Fibroblast of skin of back (primary cell): Measurements from ENCODE around the gene GALNT18.

Experiments used
- DNase-seq: peaks from one replicate; pipeline ENCODE4 v3.0.0-alpha.2; 2013

The GALNT18 gene

DNA sequence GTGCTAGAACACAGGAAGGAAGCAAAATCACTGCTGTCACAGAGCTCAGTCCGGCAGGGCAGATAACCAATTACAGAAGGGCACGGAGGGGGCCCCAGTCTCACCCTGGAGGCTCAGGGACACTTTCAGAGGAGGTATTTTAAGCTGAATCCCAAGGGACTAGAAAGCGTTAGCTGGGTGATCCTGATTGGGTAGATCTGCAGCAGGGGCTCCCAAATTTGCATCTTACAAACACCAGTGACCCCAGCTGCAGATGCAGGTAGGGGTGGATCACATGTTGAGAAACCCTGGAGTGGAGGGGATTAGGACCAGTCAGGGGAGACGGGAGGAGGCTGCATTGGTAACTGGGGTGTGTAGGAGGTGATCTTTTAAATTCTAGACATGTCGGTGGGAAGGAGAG, 360.2 kb downstream of the GALNT18 start:
- no peak for DNase-seq

DNA sequence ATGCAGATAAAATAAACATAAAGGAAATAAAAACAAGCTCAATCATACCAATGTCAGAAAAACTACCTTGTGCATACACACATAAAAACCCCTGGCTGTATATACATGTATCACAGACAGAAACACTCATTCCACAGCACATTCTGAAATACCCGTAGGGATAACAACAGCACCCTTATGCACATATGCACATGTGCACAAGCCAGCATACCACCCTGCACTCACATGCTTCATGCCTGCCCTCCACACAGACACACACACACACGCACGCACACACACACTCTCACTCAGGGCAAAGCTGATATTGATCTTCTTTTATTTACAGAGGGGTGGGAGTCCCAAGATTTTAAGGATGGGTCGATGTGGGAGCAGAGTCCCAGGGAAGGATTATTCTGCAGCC, 360.9 kb downstream of the GALNT18 start:
- DNase-seq: no peak

GRCh38 chr11:11253995-11254394, 367.8 kb downstream of the GALNT18 start:
- DNase-seq: no peak

DNA sequence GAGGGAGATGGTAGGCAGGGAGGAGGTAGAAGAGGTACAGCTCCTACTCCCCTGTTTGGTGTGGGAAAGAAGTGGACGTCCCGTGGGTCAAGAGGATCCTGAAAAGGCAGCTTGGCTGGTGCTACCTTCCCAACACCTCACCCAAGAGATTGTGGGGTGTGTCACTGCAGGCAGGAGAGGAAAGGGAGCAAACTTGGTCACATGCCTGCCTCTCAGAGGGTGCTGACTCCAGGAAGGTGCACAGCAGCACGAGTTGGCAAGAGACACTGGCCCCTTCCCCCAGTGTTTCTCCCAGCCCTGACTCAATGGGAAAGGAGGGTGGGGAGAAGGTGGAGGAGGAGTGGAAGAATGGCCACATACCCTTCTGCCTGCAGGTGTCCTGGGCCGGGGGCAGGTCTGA, 368.3 kb downstream of the GALNT18 start:
- no peak for DNase-seq

GRCh38 chr11:11252403-11252802, 369.4 kb downstream of the GALNT18 start:
- DNase-seq: no peak

DNA sequence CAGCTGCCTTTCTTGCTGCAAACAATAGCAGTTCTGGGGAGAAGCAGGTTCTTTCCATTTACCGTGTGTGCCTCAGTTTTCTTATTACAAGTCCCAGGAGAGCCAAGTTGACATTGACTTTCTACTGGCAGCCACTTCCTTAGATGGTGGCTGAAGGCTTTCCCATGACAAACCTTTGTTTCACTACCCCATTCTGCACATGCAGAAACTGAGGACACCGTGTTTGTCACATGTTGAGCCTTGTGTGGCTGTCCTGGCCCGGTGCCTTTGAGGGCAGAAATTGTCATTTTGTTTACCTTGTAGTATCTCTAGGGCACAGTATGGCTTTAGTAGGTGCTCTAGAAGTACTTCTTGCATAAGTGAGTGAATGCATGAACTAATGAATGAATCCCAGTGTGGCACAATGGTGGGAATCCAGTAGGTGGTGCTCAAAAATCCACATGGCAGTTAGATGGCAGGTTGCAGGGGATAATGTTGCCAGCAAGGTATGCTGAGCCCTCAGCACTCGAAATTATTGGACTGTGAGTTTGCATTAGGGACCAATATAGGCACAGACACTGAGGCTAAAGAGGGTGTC, 370.3 kb downstream of the GALNT18 start:
- DNase-seq: no peak

DNA sequence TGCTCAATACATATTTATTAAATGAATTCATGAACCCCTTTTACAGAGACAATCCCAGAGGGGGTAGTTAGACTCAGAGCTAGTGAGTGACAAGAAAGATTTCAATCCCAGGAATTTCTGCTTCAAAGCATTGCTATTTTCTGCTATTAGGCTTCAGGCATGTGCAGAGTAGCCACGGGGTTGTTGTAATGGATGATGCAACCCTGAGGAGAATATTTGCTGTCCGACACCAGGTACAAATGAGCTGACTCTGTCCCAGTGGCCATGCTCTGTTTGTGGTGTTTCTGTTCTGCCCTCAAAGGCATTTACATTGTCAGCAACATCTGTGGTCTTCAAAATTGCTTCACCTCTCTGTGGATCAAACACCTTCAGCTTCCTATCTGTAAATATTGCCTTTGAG, 371.3 kb downstream of the GALNT18 start:
- DNase-seq: peak; percentile 70

DNA sequence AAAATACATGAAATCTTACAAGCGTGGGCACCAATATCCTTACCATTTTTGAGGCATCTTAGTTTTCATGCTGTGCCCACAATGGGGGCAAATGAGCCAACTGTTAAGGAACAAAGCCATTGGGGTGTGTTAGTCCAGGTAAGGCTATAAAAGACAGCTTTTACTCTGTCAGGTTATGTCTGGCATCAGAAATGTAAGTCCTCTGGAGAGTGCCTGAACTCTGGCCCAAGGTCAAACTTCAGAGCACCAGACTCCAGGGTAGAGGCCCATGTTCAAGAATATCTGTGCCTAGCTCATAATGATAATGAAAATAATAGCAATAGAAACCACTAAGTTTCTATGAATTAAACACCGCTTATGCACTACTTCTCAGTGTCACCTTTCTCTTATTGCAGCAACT, 374.2 kb downstream of the GALNT18 start:
- no peak for DNase-seq

- no peak for DNase-seq
Measured at GRCh38 chr11:11247086-11247485, 374.7 kb downstream of the GALNT18 start.

DNA sequence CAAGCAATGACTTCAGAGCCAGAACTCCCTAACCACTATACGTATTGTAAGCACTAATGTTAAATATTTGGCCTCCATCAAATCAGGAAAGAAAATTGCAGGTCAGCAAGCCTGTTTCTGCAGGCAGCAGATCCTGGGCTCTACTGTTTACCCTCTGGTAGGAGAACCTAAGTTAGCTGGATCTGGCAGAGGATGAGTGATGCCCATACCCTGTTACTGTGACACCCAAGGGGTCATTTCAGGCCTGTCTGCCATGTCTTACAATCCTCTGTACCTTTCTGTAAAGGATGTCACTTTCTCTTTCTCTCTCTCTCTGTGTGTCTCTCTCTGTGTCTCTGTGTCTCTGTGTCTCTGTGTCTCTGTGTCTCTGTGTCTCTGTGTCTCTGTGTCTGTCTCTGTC, 375.6 kb downstream of the GALNT18 start:
- DNase-seq: no peak

GRCh38 chr11:11245453-11245852, 376.4 kb downstream of the GALNT18 start:
- no peak for DNase-seq

- DNase-seq: no peak
Measured at GRCh38 chr11:11244470-11245080, 377.2 kb downstream of the GALNT18 start.

GRCh38 chr11:11243590-11244469, 378.0 kb downstream of the GALNT18 start:
- DNase-seq: peak; percentile 18

DNA sequence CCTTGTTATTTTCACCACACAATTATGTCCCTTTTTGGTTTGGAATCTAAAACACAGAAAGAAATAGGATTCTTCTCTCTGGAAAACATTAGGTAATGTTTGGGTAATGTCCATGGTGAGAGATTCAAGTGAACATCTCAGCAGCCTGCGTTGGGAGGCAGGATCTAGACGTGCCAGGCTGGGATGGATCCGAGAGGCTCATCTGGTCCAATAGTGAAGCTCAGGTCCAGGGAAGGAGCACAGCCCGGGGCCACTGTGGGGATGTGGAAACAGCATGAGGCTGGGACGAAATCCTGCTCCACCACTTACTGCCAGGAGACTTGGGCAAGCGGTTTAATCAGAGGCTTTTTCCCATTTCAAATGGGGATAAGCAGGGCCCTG, 378.6 kb downstream of the GALNT18 start:
- no peak for DNase-seq

GRCh38 chr11:11241284-11241683, 380.5 kb downstream of the GALNT18 start:
- no peak for DNase-seq

- DNase-seq: no peak
Measured at GRCh38 chr11:11239959-11240358, 381.8 kb downstream of the GALNT18 start.

DNA sequence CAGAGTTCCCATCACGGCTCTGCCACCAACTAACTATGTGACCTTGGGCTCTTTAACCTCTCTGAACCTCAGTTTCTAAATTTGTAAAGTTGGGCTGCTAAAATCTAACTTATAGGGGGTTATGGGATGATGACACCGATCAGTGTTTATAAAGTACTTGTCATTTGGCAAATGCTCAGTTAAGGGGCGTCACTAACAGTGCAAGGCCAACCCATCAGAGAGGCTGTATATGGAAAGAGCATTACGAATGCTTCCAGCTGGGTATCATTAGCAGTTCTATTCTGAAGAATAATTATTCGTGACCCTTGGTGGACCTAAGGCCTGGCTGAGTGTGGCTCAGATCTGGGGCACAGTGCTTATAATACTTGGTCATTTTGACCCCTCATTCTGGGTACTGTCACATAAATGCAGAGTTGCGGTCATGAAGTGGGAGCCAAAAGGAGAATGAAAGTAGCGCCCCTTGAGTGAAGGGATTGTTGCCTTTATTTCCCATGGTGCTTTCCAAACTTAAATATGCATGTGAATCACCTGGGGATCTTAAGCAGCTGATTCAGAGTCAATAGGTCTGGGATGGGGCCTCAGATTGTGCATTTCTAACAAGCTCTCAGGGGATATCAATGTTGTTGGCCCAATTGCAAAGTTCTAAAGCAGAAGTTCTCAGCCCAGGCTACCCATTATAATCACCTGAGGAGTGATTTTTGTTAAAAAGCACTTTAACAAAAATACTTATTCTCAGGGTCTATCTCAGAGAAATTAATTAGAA, 384.6 kb downstream of the GALNT18 start:
- DNase-seq: no peak

GRCh38 chr11:11236498-11237059, 385.2 kb downstream of the GALNT18 start:
- no peak for DNase-seq

GRCh38 chr11:11231763-11232162, 390.0 kb downstream of the GALNT18 start:
- no peak for DNase-seq

- DNase-seq: no peak
Measured at GRCh38 chr11:11230802-11231562, 390.8 kb downstream of the GALNT18 start.

DNA sequence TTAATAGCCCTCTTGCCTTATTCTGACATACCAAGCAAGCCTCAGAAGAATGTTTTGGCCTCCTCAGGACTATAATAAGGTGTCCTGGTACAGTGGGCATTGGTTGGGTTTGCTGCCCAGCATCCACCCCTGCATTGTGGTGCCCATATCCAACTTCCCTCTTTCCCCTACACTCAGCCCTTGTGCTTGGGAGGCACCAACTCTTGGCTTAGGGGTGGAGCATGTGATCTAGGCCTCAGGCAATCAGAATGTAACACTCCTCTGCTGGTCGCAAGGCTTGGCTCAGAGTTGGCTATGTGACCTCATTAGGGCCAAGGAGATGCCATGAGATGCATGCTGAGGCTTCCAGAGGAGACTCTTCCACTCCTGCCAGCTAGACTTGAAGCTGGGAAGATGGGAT, 391.7 kb downstream of the GALNT18 start:
- no peak for DNase-seq

DNA sequence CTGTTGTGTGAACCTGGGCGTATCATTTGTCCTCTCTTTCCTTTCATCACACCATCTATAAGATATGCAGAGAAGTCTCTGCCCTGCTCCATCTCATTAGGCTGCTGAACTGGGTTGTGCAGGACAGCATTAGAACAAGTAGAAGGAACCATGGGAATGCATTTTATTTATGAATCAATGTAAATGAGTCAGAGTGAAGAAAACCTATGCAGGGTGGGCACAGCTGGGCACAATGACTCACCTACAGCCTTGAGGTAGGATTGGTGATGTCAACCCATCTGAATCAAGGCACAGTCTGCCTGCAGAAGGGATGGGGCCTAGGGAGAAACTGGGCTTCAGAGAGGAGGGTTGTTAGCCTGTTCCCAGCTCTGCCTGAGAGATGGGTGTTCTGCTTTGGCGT, 392.2 kb downstream of the GALNT18 start:
- peak; percentile 23 for DNase-seq
